Fibroblast of lung (primary cell): Measurements from ENCODE around the gene AKR1B15. TPM values are rescaled to one million over a fixed set of nuclear protein-coding genes. Genes with fewer than 3 reads are reported as not detected.

Source experiments
- DNase-seq, 2 donors: peaks; one replicate each; pipeline versions ENCODE4 v3.0.0 to v3.0.0-alpha.2; 2010; ENCODE audit warnings: low read depth in 2 of 2
- H2AFZ ChIP-seq: 2 replicates; pipeline ENCODE4 v1.5.1; 2012; ENCODE audit warnings: low read length, control low read depth, inconsistent platforms
- H3K27ac ChIP-seq: 2 replicates; pipeline ENCODE4 v1.5.1; 2011; ENCODE audit warnings: low read length, control low read depth; ENCODE audit not compliant: insufficient read depth
- H3K27me3 ChIP-seq: 2 replicates; pipeline ENCODE4 v1.5.1; 2011; ENCODE audit warnings: mild to moderate bottlenecking, low read length; ENCODE audit not compliant: control insufficient read depth, insufficient read depth
- H3K36me3 ChIP-seq: 2 replicates; pipeline ENCODE4 v1.5.1; 2011; ENCODE audit warnings: low read length; ENCODE audit not compliant: control insufficient read depth, insufficient read depth
- H3K4me1 ChIP-seq: 2 replicates; pipeline ENCODE4 v1.5.1; 2011; ENCODE audit warnings: low read length; ENCODE audit not compliant: control insufficient read depth, insufficient read depth; ENCODE audit errors: extremely low read depth
- H3K4me2 ChIP-seq: 2 replicates; pipeline ENCODE4 v1.5.1; 2011; ENCODE audit warnings: low read length, control low read depth; ENCODE audit not compliant: insufficient read depth; ENCODE audit errors: extremely low read depth
- H3K4me3 ChIP-seq, 4 experiments: fragments of 200-600 bp in 1 of 4; sonication (generic) in 1 of 4; replicated peaks in 1 of 4; 2 replicates each; pipeline ENCODE4 v1.5.1; 2011 to 2016; ENCODE audit warnings: low read length in 4 of 4, low read depth in 3 of 4, mild to moderate bottlenecking in 3 of 4, control low read depth in 2 of 4, inconsistent platforms in 1 of 4, mixed read lengths in 1 of 4; ENCODE audit not compliant: insufficient read depth in 1 of 4; ENCODE audit errors: control extremely low read depth in 1 of 4
- H3K79me2 ChIP-seq: 2 replicates; pipeline ENCODE4 v1.5.1; 2012; ENCODE audit warnings: mild to moderate bottlenecking, low read length, inconsistent platforms; ENCODE audit not compliant: control insufficient read depth, insufficient read depth
- H3K9ac ChIP-seq: 2 replicates; pipeline ENCODE4 v1.5.1; 2011; ENCODE audit warnings: mild to moderate bottlenecking, low read length, control low read depth; ENCODE audit not compliant: insufficient read depth
- H3K9me3 ChIP-seq: 2 replicates; pipeline ENCODE4 v1.5.1; 2012; ENCODE audit warnings: low read depth, low read length; ENCODE audit not compliant: control insufficient read depth, insufficient read depth
- H4K20me1 ChIP-seq: 2 replicates; pipeline ENCODE4 v1.5.1; 2011; ENCODE audit warnings: low read length; ENCODE audit not compliant: control insufficient read depth, insufficient read depth; ENCODE audit errors: extremely low read depth
- CTCF ChIP-seq, 2 donors: IDR thresholded peaks in 1 of 2; conservative IDR thresholded peaks in 1 of 2; 1 replicate in 1 of 2; 2 replicates in 1 of 2; pipeline ENCODE4 v1.5.1; 2011 to 2012; ENCODE audit warnings: low read length in 2 of 2, control low read depth in 1 of 2, inconsistent platforms in 1 of 2, low read depth in 1 of 2, mild to moderate bottlenecking in 1 of 2
- EZH2 ChIP-seq: IDR thresholded peaks from 2 replicates; pipeline ENCODE4 v1.5.1; 2012; ENCODE audit warnings: low read length, control low read depth, mild to moderate bottlenecking; ENCODE audit errors: missing control alignments
- polyA plus RNA-seq, 2 donors: library from polyadenylated mRNA; depleted of rRNA in 1 of 2; stranded (reverse) in 1 of 2; unstranded in 1 of 2; fragments of >200 nt; gene quantifications; 2 replicates each; pipeline ENCODE4 v1.2.1, GENCODE V29; 2011 to 2012; ENCODE audit warnings: missing spikeins in 1 of 2
- total RNA-seq: library from RNA; depleted of rRNA; stranded (reverse); fragments of >200 nt; gene quantifications from 2 replicates; pipeline ENCODE4 v1.2.1, GENCODE V29; 2014

AKR1B15 gene
- total and polyA plus RNA-seq, 2 donors (not counting 1 experiment from before 2014, with no cell fraction given), result not detected

DNA sequence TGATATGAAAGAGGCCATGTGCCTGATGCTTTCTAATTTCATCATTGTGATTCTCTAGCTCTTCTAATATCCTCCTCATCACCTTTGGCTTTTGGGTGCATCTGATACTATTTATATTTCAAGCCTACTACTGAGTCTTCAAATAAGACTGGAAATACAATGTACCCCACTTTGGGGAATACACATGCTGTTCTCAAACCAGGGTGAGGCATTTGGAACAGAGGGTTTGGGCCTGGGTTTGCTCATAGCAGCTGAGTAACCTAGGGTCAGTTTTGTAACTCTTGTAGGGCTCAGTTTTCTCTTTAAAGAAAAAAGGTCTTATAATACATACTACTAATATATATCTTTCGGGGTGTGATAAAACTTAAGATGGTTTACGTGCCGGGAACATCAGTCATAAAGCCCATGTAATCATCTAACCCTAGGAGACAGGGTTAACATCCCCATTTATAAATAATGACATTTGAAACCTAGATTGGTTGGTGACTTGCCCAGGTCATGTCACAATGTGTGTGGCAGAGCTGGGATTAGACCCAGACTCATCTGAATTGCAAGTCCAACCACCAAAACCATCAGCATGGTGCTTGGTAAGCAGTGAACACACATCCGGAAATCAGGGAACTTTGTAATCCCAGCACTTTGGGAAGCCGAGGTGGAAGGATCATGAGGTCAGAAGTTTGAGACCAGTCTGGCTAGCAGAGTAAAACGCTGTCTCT is 23.0 kb downstream of the AKR1B15 start:
- Histone ChIP-seq H3K9ac (no peak overlapping the region), H3K4me2 (no peak overlapping the region), H4K20me1 (no peaks in the 10 kb centered on the region), H3K27me3 (peaks cover 10% of the 10 kb centered on the region), H3K27ac (no peak overlapping the region), H3K36me3 (no peaks in the 10 kb centered on the region), H3K79me2 (no peaks in the 10 kb centered on the region), H3K4me1 (no peaks in the 10 kb centered on the region), H3K4me3 (no peak overlapping the region), H3K9me3 (no peaks in the 10 kb centered on the region), H2AFZ (no peak overlapping the region)
- TF ChIP-seq EZH2, result no peak
- TF ChIP-seq CTCF (conservative IDR thresholded peaks at IDR 0.05 in 1 of 2, IDR thresholded peaks at IDR 0.05 in 1 of 2; ENCODE audit: low read depth in 1 of 2, low read length in 2 of 2), result no peak
- no peak for DNase-seq

DNA sequence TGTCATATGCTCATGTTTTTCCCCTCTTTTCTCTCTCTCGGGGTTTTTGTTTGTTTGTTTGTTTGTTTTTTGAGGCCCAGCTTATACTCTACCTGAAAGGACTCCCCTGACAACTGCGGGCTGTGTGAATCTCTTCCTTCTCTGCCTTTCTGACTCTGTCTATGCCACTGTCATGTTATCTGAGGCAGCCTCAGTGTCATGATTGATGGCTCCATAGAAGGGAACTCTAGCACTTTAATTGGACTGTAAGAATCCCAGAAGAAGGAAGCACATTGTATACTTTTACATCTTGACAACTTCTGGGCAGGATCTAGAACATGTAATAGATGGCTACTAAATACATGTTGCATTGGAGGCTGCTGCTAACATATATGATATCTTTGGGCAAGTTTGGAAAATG is 25.4 kb downstream of the AKR1B15 start:
- Histone ChIP-seq H3K36me3 (no peaks in the 10 kb centered on the region), H3K4me2 (no peak overlapping the region), H3K27me3 (peaks cover 10% of the 10 kb centered on the region), H3K4me1 (no peaks in the 10 kb centered on the region), H3K4me3 (no peak overlapping the region), H3K27ac (no peak overlapping the region), H3K9ac (no peak overlapping the region), H3K79me2 (no peaks in the 10 kb centered on the region), H4K20me1 (no peaks in the 10 kb centered on the region), H3K9me3 (no peaks in the 10 kb centered on the region), H2AFZ (no peak overlapping the region)
- TF ChIP-seq EZH2, result no peak
- TF ChIP-seq CTCF (conservative IDR thresholded peaks at IDR 0.05 in 1 of 2, IDR thresholded peaks at IDR 0.05 in 1 of 2; ENCODE audit: low read depth in 1 of 2, low read length in 2 of 2), result no peak
- no peak for DNase-seq

- H3K4me3 ChIP-seq, result no peak overlapping the region
- TF ChIP-seq EZH2, result no peak
- no peak for TF ChIP-seq CTCF (conservative IDR thresholded peaks at IDR 0.05 in 1 of 2, IDR thresholded peaks at IDR 0.05 in 1 of 2; ENCODE audit: low read depth in 1 of 2, low read length in 2 of 2)
Measured at GRCh38 chr7:134584290-134584689, 35.4 kb downstream of the AKR1B15 start.

More at GRCh38 chr7:134584290-134584689, 35.4 kb downstream of the AKR1B15 start:
- Histone ChIP-seq H4K20me1 (no peaks in the 10 kb centered on the region), H3K36me3 (no peaks in the 10 kb centered on the region), H3K27ac (no peak overlapping the region), H3K9me3 (no peaks in the 10 kb centered on the region), H3K79me2 (no peaks in the 10 kb centered on the region), H2AFZ (no peak overlapping the region), H3K4me1 (no peaks in the 10 kb centered on the region), H3K4me2 (no peak overlapping the region), H3K9ac (no peak overlapping the region), H3K27me3 (peaks cover 16% of the 10 kb centered on the region)
- no peak for DNase-seq
